Left hindlimb (tissue), 1 donor: ENCODE data around the gene E2F1.
"Not testable (repeated sequence)": the region's sequence is repeated elsewhere in the genome, so short reads cannot be mapped to it uniquely, and the experiment has no call there.

ENCODE experiments used
- DNase-seq: peaks from one replicate; pipeline ENCODE4 v3.0.0-alpha.2; 2018

E2F1 gene

GRCh38 chr20:33656783-33657703 is 29.1 kb downstream of the E2F1 start:
- no peak for DNase-seq

GRCh38 chr20:33656010-33656782 is 30.0 kb downstream of the E2F1 start:
- no peak for DNase-seq

- DNase-seq: no peak
These were observed 31.0 kb downstream of the E2F1 start for GRCh38 chr20:33655164-33655563.

GRCh38 chr20:33654680-33655161 is 31.5 kb downstream of the E2F1 start:
- no peak for DNase-seq

- no peak for DNase-seq
These were observed 32.1 kb downstream of the E2F1 start for GRCh38 chr20:33653900-33654596.

- DNase-seq: peak; percentile 79
These were observed 32.8 kb downstream of the E2F1 start for GRCh38 chr20:33653218-33653899.

GRCh38 chr20:33651562-33652048 is 34.6 kb downstream of the E2F1 start:
- DNase-seq: no peak

GRCh38 chr20:33650753-33651561 is 35.2 kb downstream of the E2F1 start:
- DNase-seq: no peak

GRCh38 chr20:33650111-33650752 is 36.0 kb downstream of the E2F1 start:
- DNase-seq: no peak

- DNase-seq: no peak
These were observed 36.9 kb downstream of the E2F1 start for GRCh38 chr20:33649201-33649681.

GRCh38 chr20:33648396-33649004 is 37.7 kb downstream of the E2F1 start:
- no peak for DNase-seq

- no peak for DNase-seq
These were observed 38.4 kb downstream of the E2F1 start for GRCh38 chr20:33647603-33648395.

GRCh38 chr20:33646959-33647602 is 39.1 kb downstream of the E2F1 start:
- DNase-seq: not testable (repeated sequence)

- no peak for DNase-seq
These were observed 40.0 kb downstream of the E2F1 start for GRCh38 chr20:33646191-33646590.

- DNase-seq: no peak
These were observed 40.8 kb downstream of the E2F1 start for GRCh38 chr20:33645396-33645795.

- no peak for DNase-seq
These were observed 41.2 kb downstream of the E2F1 start for GRCh38 chr20:33645072-33645358.

GRCh38 chr20:33644313-33645071 is 41.7 kb downstream of the E2F1 start:
- no peak for DNase-seq

GRCh38 chr20:33640287-33640686 is 45.9 kb downstream of the E2F1 start:
- DNase-seq: no peak
